Measurements from ENCODE around the gene C1QTNF1.
"Not testable (repeated sequence)": the region's sequence is repeated elsewhere in the genome, so short reads cannot be mapped to it uniquely, and the experiment has no call there.

Gene C1QTNF1

DNA sequence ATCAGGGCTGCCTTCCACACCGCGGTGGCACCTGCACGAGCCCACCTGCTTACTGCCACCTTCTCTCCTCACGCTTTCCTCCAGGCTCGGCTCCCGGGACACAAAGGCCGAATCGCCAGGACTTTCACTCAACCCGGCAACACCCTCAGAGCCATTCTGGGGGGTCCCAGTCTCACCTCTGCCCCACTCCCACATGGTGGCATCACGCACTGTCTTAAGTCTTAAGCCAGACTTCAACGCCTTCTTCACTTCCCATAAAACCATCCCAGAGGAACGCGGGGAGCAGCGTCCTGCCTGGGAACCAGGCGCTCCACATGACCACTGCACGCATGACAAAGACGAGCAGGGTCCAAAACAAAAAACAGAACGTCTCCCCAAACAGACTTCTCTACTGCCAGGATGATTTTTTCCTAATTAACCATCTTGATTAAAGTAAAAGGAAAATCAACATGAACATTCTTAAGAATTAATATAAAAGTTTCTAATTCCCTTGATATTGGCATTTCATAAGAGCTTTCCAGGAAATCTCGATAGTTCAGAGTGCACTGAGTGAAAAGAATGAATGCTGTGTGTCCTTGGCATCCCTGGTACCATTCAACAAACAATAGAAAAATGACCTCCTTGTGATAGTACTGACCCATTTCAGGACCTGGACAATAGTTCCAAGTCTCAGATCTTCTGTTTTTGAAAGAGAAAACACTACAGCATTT, 17.0 kb upstream of the C1QTNF1 start:
- no peak for DNase-seq

DNA sequence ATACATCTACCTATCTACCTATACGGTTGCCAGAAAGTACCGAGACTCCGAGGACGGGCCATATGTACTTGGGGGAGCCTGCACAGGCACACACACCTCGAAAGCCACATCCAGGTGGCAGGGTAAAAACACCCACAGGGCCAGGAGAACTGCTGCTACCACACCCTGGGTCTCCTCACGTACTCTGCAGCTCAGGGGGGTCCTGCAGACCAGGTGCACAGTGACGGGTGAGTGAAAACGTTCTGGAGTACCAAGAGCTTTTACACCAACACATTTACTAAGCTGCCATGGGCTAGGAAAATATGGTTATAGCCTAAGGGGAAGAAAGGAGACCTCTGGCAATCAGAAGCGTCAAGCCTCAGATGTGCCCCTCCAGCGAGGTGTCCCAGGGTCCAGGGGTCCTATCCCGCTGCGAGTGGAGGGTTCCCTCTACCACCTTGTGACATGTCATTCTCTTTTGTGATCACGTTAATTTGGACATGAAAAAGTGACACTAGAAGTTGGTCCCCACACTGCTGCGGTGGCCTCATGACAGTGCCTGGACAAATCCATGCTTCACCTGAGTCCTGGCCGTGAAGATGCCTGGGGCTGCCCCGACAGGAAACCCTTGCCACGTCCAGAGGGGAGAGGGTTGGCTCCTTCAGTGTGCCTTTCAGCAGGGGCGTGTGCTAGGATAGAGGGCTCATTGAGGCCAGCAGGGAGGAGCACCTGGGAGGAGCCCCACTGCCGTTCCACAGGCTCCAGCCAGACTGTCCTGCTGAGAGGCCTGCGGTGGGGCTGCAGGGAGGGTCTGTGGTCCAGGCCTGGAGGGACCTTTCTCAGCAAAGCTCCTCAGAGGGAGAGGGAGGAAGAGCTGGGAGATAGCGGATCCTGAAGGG, 16.2 kb upstream of the C1QTNF1 start:
- no peak for DNase-seq

DNA sequence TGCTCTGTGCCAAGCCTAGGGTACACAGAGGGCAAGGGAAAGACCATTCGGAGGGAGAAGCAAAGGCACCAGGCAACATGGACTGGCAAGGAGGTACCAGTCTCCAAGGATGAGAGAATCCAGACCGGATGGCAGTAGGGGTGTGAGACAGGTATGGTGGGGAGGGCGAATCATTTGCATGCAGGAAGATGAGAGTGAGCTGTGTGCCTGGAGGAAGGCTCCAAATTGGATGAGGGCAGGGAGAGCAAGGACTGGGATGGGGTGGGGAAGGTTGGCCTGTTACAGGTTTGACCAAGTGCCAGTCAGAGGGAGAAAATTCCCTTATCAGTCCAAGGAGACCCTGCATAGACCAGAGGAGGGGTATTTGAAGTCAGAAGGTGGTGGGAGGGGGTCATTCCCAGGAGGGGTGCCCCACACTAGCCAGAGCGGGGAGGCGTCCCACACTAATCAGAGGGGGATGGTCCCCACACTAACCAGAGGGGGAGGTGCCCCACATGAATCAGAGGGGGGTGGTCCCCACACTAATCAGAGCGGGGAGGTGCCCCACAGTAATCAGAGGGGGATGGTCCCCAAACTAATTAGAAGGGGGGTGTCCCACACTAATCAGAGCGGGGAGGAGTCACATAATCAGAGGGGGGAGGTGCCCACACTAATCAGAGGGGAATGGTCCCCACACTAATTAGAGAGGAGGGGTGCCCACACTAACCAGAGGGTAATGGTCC, 15.1 kb upstream of the C1QTNF1 start:
- DNase-seq = no peak

DNA sequence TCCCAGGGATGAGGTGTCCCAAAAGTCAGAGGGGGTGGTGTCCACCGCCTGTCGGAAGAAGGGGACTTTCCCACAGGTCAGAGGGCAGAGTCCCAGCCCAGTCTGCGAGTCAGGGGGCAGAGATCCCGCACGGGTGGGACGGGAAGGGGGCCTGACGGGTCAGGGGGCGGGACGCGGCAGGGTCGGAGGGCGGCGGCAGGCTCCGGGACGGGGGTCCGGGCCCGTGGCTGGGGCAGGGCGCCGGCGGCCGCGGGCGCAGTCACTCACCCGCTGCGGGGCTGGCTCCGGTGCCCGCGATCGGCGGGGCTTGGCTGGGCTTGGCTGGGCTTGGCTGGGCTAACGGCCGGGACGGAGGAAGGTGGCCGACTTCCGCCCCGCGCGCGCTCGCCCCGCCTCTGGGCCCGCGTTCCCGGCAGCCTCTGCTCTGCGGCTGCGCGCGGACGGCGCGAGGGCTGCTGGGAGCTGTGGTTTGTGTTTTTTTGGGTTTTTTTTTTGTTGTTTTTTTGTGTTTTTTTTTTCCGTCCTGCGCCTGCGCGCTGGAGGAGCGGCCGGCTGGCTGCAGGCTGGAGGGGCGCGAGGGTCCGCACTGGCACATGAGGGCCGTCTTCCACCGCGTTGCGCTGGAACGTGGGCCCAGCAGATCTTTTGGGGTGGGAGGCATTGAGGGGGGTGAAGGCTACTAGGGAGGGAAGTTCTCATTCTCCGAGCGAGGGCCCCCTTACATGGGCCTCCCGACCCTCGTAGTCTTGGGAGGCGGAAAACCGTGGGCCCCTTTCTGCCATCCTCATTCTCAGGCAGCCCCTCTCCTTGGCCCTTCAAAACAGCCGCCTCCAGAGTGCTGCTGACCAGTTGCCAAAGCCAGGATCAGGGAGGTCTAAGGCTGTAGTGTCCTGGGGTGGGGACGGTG, 14.3 kb upstream of the C1QTNF1 start, which contains the start of gene CANT1:
Gene CANT1 (minus strand): TSS at position 368 of the 907 bp plus-strand sequence. CDS start 12,142 bp downstream, outside the sequence.
- DNase-seq = peak; percentile 88

DNA sequence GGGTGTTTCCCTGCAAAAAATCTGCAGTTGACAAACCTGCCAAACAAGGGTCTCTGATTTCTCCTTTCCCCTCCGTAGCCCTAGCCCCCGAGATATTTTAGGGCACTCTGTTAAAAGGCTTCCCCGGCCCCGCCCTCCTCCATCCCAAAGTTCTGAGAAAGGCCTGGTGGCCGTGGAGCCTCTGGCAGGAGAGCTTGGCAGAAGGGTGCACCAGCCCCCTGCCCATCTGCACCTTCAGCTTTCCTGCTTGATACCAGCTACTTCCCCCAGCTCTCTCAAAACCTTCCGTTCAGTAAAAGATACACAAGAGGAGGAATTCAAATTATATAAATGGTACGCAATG, 13.7 kb upstream of the C1QTNF1 start:
- DNase-seq = no peak

DNA sequence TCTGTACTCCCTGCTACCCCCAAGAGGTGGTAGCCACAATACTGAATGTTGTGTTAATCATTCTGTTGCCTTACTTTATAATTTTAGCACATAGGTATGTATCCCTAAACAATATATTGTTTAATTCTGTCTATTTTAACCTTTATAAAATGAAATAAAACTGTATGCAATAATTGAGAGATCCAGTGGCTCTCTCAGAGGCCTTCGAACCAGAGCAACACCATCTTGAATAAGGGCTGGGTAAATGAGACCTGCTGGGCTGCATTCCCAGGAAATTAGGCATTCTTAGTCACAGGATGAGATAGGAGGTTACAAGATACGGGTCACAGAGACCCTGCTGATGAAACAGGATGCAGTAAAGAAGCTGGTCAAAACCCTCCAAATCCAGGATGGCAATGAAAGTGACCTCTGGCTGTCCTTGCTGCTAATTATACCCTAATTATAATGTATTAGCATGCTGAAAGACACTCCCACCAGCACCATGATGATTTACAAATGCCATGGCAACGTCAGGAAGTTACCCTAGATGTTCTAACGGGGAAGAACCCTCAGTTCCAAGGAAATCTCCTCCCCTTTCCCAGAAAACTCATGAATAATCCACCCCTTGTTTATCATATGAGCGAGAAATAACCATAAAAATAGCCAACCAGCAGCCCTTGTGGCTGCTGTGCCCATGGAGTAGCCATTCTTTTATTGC, 12.4 kb upstream of the C1QTNF1 start:
- no peak for DNase-seq

DNA sequence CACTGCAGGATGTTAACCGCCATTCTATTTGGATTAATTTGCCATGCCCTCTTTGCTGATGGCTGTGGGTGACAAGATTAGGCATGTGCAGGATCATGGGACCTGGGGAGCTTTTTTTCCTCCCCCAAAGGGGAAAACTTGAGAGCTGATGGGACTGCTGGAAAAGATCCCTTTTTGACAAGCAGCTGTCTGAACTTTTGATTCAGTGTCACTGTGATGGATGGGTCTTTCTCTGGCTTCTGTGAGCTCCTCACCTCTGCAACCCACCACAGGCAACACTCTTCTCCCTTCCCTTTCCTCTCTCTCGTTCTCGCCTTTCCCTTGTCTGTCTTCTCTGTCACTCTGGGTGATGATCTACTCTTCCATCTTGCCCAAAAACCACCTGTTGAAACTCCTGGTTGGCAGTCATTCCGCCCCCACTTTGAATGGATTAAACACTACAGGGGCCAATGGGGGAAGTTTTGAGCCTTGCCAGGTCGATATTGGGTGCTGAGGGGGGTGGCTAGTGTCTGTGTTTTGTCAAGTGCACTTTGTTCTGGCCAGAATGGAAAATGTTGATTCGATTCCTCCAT, 11.3 kb upstream of the C1QTNF1 start:
- no peak for DNase-seq

DNA sequence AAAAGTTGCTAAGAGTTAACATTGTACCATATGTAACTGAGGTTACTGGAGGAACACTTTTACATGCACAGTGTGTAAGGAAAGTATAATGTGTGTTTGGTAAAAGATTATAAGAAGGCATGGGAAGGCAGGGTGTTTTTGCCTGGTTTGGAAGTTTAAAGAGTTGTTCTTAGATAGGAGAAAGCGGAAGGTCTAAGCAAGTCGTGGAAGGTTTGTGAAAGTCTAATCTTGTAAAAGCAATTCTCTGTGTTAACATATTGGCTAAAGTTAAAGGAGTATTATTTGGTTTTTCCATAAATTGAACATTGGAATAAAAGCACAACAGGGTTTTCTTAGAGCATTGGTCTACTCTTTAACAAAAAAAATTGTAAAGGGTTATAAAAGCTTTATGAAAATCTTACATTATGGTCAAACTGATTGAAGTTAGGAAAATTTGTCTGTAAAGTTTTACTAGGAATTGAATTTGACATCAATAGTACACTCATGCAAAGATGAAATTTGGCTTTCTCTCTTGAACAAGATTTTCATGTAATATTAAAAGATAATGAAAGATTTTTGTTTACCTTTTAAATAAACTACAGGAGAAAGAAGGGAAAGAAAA, 9.7 kb upstream of the C1QTNF1 start:
- no peak for DNase-seq

DNA sequence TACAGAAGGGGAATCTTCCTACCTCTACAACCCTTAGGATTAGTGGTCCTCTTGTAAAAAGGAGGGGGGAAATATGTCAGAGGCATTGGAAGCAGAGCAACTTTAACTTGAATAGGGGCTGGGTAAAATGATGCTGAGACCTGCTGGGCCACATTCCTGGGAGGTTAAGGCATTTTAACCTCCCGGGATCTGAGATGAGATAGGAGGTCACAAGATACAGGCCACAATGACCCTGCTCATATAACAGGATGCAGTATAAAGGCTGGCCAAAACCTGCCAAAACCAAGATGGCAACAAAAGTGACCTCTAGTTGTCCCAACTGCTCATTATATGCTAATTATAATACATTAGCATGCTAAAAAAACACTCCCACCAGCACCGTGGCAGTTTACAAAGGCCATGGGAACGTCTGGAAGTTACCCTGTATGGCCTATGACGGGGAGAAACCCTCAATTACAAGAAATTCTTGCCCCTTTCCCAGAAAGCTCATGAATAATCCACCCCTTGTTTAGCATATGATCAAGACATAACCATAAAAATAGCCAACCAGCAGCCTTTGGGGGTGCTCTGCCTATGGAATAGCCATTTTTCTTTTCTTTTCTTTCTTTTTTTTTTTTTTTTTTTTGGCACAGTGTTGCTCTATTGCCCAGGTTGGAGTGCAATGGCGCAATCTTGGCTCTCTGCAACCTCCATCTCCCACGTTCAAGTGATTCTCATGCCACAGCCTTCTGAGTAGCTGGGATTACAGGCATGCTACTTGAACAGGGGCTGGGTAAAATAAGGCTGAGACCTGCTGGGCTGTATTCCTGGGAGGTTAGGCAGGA, 6.2 kb upstream of the C1QTNF1 start:
- no peak for DNase-seq

DNA sequence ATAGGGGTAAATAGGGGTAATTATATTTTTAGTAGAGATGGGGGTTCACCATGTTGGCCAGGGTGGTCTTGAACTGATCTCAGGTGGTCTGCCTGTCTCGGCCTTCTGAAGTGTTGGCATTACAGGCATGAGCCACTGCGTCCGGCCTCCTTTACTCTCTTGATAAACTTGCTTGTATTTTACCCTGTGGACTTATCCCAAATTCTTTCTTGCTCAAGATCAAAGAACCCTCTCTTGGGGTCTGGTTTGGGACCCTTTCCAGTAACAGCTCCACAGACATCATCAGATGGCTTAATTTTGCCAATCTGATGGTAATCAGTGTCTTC, 5.6 kb upstream of the C1QTNF1 start:
- no peak for DNase-seq

DNA sequence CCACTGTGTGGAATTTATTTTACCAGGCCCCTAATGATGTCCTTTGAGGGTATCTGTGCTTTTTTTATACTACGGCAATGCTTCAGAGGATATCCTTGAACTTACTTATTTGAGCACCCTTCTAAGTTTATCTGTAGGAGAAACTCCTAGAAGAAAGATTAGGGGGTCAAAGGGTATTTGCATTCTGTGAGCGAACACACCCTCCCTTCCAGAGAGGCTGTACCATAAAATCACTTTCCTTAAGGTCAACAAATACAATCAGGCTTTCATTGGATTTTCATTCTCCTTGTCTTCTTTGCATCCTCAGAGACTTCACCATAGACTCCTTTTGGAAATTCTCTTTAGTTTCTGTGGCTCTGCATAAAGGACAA, 4.7 kb upstream of the C1QTNF1 start:
- no peak for DNase-seq

DNA sequence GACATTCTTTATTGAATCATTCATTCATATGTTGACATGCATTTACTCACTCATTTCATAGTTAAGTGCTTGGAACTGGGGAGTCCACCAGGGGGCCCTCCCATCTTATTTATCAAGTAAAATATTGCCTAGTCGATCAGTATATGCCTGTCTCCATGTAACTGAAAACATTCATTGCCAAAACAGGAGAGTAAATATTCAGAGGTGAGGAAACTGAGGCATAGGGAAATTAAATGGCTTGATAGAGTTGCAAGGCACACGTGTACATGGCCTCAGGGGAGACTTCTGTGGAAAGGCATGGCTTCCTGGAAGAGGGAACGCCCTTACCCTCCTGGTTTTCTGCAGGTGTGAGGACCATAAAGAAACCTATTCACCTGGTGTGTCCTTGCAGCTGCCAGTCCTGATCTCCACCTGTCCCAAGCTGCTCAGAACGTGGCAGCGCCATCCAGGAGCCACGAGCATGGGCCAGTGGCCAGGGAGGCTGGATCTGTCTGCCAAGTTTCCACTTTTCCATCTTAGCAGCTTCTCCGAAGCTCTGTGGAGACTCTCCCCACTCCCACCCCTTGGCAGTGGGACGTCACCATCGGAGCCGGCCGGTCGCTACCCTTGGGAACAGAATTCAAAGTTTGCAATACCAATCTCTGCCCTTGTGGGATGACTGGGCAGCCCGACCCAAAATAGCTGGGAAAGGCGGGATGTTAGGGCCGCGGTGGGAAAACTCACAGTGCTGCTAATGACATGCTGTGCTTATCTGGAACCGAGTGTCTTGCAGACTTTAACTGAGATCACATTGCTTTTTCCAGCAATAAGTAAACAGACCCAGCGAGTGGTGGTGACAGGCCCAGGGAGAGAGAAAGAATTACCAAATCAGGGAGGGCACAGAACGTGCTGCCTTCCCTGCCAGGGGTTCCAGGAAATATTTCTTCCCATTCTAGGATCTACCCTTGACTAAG, 4.1 kb upstream of the C1QTNF1 start:
- DNase-seq = peak; percentile 55

DNA sequence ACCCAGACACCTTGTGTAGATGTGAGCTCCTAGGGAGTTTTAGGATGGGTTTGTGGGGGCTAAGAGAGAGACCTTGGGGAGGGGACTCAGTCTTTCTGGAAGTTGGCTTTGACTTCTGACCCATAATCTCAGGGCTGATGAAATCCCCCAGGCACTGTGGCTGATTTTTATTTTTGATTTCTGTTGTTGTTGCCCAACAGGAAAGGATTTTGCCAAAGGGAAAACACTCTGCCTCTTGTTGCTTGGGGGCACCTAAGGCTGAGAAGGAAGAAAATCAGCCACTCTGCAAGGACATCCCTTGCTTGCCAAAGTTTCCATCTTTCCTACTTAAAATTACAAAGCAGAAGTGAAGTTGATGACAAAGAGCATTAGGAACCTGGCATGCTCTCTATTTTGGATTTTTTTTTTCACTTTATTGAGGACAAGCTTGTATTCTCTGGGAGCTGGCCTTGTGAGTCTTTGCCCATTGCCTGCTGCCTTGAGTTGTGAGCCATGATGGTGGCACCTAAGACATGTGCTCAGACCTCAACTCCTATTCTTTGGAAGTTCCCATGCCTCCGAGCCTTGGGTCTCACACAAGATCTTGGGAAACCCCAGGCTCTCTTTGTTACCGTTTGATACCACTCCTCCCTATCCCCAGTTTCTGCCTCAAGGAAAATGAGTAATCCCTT, 3.2 kb upstream of the C1QTNF1 start:
- no peak for DNase-seq

DNA sequence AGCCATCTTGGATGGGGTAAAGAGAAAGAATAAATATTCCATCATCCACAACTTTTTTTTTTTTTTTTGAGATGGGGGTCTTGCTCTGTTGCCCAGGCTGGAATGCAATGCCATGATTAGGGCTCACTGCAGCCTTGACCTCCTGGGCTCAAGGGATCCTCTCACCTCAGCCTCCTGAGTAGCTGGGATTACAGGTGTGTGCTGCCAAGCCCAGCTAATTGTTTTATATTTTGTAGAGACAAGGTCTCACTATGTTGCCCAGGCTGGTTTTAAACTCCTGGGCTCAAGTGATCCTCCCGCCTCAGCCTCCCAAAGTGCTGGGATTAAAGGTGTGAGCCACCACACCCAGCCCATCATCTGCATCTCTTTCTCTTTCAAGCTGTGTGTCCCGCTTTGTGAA, 2.0 kb upstream of the C1QTNF1 start:
- not testable (repeated sequence) for DNase-seq

DNA sequence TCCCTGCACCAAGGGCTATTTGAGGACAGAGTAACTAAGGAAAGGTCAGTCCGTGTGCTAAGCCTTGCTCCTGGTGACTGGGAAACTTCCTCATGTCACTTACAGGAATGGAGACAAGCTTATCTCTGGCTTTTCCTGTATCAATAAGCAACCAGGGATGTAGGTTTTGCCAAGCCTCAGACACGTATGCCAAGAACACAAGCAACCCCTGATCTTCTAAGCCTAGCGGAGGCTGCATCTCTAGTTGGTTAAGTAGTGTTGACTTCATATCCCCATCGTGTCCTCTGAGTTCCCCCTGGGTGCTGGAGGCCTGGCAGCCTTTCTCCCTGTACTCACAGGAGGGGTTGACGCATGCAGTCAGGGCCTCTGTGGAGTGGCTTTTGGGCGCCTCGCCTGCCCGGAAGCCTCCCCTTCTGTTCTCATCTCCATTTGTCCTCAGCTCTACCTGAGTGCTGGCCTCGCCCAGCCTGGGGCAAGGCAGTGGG, 1.4 kb upstream of the C1QTNF1 start:
- no peak for DNase-seq

DNA sequence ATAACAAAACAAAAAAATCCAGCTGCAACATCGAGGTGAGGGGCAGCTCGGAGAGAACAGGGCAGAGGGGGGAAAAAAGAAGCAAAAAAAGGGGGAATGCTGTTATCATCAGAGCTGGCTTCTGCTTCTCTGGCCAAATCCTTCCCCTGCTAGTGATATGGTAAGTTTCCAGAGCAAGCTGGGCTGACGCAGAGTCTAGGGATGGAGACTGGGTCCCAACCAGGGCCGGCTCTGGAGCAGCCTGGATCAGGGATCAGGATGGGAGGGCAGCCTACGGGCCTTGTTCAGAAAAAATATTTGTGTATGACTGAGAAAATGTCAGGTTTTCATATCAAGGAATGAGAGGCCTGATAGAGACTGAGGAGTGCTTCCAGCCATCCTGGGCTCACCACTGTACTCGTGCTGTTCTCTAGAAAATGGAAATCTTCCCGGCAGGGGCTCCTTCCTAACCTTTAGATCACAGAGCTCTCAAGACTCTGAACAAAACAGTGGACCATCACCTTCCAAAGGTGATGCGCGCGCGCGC, 726 bp upstream of the C1QTNF1 start:
- no peak for DNase-seq

DNA sequence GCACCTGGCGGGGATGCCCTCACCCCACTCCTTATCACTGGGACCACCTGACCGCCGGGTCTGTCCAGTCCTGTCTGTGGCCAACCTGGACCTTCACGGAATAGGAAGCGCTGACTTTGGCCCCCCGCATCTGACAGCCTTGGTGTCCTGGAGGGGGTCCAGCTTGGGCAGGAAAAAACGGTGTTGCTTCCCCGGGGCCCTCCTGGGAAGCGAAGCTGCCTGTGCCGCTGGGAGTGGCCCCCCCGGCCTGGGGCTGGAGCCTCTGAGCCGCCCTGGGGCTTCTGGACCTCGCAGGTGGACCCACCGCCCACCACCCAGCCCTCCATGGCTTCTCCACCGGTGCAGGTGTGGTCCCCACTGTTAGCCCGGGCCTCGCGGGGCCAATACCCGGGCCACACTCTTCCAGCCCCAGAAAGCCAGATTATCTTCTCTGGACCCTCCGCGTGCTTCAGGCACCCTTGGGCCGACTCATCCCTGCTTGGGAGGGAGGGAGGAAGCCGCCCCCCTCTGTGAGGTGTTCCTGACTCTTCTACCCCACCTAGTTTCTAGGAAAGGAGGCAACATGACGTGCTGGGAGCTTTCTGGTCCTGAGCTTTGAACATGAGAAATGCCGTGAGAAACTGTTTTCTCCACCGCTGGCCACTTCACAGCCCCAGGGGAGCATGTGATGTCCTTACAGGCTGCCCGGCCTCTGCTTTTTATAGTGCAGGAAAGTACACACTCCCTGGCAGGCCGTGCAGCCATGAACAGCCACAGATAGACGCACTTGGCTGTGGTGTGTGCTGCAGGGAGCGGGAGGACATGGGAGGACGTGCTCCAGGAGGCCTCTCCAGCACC, 1.1 kb downstream of the C1QTNF1 start:
- no peak for DNase-seq

Measured in CD4-positive, alpha-beta T cell treated with Interleukin-12 subunit alpha and Interleukin-12 subunit beta, for 1 hour (primary cell).